ENCODE results near the gene CHN2.

Gene CHN2

DNA sequence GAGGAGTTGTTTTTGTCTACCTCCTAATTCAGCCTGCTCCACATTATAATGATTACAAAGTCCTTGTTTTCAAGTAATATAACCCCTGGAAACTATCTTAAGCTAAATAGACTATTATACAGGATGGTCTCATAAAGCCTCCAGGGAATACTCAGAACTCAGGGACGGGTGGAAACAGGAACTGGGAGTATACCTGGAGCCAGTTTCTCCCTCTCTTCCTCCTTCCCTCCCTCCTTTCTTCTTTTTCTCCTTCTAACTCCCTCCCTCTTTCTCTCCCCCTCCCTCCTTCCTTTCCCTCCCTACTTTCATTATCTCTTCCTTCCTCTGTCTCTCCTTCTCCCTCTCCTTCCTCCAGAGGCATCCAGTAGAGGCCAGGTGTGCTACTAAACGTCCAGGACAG lies 292.8 kb downstream of the CHN2 start:
- TF ChIP-seq, protein P1, sequence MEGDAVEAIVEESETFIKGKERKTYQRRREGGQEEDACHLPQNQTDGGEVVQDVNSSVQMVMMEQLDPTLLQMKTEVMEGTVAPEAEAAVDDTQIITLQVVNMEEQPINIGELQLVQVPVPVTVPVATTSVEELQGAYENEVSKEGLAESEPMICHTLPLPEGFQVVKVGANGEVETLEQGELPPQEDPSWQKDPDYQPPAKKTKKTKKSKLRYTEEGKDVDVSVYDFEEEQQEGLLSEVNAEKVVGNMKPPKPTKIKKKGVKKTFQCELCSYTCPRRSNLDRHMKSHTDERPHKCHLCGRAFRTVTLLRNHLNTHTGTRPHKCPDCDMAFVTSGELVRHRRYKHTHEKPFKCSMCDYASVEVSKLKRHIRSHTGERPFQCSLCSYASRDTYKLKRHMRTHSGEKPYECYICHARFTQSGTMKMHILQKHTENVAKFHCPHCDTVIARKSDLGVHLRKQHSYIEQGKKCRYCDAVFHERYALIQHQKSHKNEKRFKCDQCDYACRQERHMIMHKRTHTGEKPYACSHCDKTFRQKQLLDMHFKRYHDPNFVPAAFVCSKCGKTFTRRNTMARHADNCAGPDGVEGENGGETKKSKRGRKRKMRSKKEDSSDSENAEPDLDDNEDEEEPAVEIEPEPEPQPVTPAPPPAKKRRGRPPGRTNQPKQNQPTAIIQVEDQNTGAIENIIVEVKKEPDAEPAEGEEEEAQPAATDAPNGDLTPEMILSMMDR (IDR thresholded peaks at IDR 0.05; ENCODE audit: control insufficient read depth, insufficient read depth, low read depth, low read length, missing control alignments), result no peak
- H3K4me3 ChIP-seq (ENCODE audit: control insufficient read depth, low read depth, low read length), result no peak overlapping the region
- no peak for DNase-seq (ENCODE audit: low read depth)

DNA sequence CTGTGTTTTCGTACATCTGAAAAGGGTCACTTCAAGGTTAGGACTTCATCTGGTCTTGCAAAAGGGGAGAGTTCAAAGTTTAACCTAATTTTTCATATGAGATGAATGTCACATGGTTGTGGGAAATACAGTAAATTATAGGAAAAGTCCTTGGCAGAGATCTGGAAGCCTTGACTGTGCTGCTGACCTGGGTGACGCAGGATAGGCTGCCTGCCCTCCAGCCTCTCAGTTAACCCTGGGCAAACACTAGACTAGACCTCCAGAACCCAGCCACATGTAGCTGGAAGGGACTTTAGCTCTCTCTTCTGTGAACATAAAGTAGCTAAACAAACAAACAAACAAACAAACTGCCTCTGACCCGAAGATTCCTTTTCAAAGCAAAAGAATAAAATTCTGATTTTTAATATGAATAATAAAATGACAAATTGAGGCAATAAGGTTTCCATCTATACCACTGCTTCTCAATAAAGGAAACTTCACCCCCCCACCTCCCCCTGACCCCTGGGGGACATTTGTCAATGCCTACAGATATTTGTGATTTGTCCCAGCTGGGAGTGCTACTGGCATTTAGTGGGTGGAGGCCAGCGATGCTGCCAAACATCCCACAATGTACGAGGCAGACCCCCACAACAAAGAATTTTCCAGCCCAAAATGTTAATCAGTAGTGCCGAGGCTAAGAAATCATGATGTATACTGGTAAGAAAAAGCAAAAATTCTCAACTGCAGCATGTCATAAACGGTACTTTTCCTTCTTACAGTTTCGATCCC lies 293.8 kb downstream of the CHN2 start:
- no peak overlapping the region for H3K4me3 ChIP-seq (ENCODE audit: control insufficient read depth, low read depth, low read length)
- DNase-seq (ENCODE audit: low read depth), result no peak
- TF ChIP-seq, protein P1 (IDR thresholded peaks at IDR 0.05; ENCODE audit: control insufficient read depth, insufficient read depth, low read depth, low read length, missing control alignments), result no peak

DNA sequence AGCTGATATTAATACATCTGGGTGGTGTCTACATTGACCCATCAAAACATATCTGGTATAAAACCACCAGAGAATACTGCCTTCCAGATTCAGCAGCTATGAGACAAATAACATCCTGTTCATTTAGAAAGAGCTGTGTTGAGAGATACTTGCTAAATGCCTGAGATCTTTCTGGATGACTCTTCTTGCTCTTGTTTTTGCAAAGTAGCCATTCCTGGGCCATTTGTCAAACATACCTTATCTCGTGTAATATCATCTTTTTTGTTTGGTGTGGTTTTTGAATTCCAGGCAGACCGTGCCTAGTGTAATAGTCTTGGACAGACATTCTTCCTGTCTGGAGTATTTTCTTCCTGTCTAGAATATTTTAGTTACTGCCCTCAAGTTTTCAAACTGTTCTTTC lies 294.4 kb downstream of the CHN2 start:
- no peak overlapping the region for H3K4me3 ChIP-seq (ENCODE audit: control insufficient read depth, low read depth, low read length)
- peak; percentile 68 for DNase-seq (ENCODE audit: low read depth)
- TF ChIP-seq, protein P1 (IDR thresholded peaks at IDR 0.05; ENCODE audit: control insufficient read depth, insufficient read depth, low read depth, low read length, missing control alignments), result no peak

DNA sequence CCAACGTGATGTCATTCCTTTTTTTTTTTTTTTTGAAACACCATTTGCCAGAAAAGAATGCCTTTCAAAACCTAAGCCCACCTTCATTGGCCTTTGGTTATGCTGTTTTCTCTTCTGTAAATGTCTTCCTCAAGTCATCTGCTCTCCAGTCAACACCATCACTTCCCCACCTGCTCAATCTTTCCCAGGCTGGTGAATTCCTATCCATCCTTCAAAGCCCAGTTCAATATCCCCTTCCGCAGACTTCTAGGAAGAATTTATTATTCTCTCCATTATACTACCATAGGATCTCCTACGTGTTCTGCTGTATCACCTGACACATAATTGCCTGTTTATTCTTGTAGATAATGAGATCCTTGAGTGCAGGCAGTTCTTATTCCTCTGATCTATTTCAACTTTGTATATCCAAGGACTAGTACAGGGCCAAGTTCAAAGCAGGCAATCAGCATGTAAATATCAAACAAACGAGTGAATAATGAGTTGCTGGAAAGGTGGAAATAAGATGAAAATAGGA lies 295.6 kb downstream of the CHN2 start:
- TF ChIP-seq, protein P1 (IDR thresholded peaks at IDR 0.05; ENCODE audit: control insufficient read depth, insufficient read depth, low read depth, low read length, missing control alignments), result no peak
- H3K4me3 ChIP-seq (ENCODE audit: control insufficient read depth, low read depth, low read length), result no peak overlapping the region
- no peak for DNase-seq (ENCODE audit: low read depth)

DNA sequence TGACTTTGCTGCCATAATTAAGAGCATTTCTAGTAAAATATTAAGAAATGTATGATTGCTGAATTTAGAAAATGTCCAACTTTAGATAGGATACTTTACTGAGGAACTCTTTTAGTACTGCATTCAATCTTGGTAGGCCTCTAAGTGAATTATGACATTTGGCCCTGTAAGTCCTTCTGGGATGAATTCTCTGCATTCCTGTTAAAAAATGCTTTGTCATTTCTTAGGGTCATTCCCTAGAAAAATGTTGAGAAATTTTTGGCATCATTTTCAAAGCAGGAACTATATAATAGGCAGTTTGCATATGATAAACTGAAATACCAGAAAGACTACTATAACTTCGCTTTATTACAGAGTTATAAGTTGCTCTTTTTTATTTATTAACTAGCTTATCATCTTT lies 299.8 kb downstream of the CHN2 start:
- H3K4me3 ChIP-seq (ENCODE audit: control insufficient read depth, low read depth, low read length), result no peak overlapping the region
- TF ChIP-seq, protein P1 (IDR thresholded peaks at IDR 0.05; ENCODE audit: control insufficient read depth, insufficient read depth, low read depth, low read length, missing control alignments), result no peak
- peak; percentile 33 for DNase-seq (ENCODE audit: low read depth)

DNA sequence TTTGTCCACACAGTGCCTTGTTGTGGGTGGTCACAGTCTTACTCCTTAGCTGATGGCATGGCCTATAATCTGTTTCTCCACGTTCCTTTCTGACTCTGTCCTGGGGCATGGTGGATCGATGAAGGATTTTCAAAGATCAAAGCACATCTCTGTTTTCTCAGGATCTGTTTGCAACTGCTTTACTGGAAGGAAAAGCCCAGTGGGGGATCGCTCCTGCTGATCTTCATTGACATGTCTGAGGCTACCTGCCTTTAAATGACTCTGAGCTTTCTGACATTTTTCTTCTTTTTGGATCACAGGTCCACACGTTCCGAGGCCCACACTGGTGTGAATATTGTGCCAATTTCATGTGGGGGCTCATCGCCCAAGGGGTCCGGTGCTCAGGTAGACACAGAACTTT lies 301.1 kb downstream of the CHN2 start:
- TF ChIP-seq, protein P1 (IDR thresholded peaks at IDR 0.05; ENCODE audit: control insufficient read depth, insufficient read depth, low read depth, low read length, missing control alignments), result no peak
- no peak overlapping the region for H3K4me3 ChIP-seq (ENCODE audit: control insufficient read depth, low read depth, low read length)
- no peak for DNase-seq (ENCODE audit: low read depth)
